ENCODE measurements around the gene ZNF366. TPM values are rescaled to one million over a fixed set of nuclear protein-coding genes. Genes with fewer than 3 reads are reported as not detected.

ZNF366 gene
- polyA plus RNA-seq, 1 donor (not counting 4 experiments of a cell fraction or from before 2014, with no cell fraction given): not detected

DNA sequence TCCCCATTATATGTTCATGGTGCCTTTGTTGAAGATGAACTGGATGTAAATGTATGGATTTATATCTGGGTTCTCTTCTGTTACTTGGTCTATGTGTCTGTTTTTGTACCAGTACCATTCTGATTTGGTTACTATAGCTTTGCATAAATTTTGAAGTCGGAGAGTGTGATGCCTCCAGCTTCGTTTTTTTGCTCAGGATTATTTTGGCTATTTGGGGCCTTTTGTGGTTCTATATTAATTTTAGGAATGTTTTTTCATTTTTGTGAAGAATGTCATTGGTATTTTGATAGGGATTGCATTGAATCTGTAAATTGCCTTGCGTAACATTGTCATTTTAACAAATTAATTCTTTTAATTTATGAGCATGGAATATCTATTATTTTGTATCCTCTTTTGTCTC, 36.6 kb upstream of the ZNF366 start:
- TF ChIP-seq, protein P1, sequence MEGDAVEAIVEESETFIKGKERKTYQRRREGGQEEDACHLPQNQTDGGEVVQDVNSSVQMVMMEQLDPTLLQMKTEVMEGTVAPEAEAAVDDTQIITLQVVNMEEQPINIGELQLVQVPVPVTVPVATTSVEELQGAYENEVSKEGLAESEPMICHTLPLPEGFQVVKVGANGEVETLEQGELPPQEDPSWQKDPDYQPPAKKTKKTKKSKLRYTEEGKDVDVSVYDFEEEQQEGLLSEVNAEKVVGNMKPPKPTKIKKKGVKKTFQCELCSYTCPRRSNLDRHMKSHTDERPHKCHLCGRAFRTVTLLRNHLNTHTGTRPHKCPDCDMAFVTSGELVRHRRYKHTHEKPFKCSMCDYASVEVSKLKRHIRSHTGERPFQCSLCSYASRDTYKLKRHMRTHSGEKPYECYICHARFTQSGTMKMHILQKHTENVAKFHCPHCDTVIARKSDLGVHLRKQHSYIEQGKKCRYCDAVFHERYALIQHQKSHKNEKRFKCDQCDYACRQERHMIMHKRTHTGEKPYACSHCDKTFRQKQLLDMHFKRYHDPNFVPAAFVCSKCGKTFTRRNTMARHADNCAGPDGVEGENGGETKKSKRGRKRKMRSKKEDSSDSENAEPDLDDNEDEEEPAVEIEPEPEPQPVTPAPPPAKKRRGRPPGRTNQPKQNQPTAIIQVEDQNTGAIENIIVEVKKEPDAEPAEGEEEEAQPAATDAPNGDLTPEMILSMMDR (optimal IDR thresholded peaks at IDR 0.05 in 1 of 3, IDR thresholded peaks at IDR 0.05 in 1 of 3, conservative IDR thresholded peaks at IDR 0.05 in 1 of 3; ENCODE audit: extremely low read depth in 1 of 3, insufficient read depth in 2 of 3, low read length in 3 of 3): no peak
- TF ChIP-seq EZH2 (IDR thresholded peaks at IDR 0.05; ENCODE audit: low read length): no peak
- H4K20me1 ChIP-seq (ENCODE audit: control insufficient read depth, extremely low read depth, insufficient read depth, low read length): no peaks in the 10 kb centered on the region
- no peaks in the 10 kb centered on the region for H3K36me3 ChIP-seq (ENCODE audit: control insufficient read depth in 2 of 2, extremely low read depth in 1 of 2, insufficient read depth in 2 of 2, low read length in 2 of 2)
- no peaks in the 10 kb centered on the region for H3K79me2 ChIP-seq (ENCODE audit: control insufficient read depth, insufficient read depth, low read length)
- no peak overlapping the region for H3K9ac ChIP-seq (ENCODE audit: control insufficient read depth, extremely low read depth, insufficient read depth, low read length)
- no peaks in the 10 kb centered on the region for H3K9me1 ChIP-seq (ENCODE audit: control insufficient read depth, extremely low read depth, insufficient read depth, low read length)
- H2AFZ ChIP-seq (ENCODE audit: control insufficient read depth, low read length): no peak overlapping the region
- no peaks in the 10 kb centered on the region for H3K9me3 ChIP-seq (ENCODE audit: control insufficient read depth, low read depth, low read length)
- no peaks in the 10 kb centered on the region for H3K4me1 ChIP-seq (ENCODE audit: control insufficient read depth, extremely low read depth, insufficient read depth, low read length)
- no peak overlapping the region for H3K27ac ChIP-seq (ENCODE audit: control insufficient read depth, insufficient read depth, low read length)
- H3K4me2 ChIP-seq (ENCODE audit: control insufficient read depth, extremely low read depth, insufficient read depth, low read depth, low read length): no peak overlapping the region
- H3K4me3 ChIP-seq (ENCODE audit: control insufficient read depth in 2 of 3, extremely low read depth in 1 of 3, insufficient read depth in 2 of 3, low read depth in 1 of 3, low read length in 3 of 3): no peak overlapping the region
- dilution Hi-C loops (cut with MboI; ENCODE audit: extremely low pct_ligation_motif_present, low sequenced_read_pairs): no loop called here
- no peak for DNase-seq (ENCODE audit: low read depth, low spot score)
- no peaks in the 10 kb centered on the region for H3K27me3 ChIP-seq (ENCODE audit: control insufficient read depth, extremely low read depth, insufficient read depth, low read length)
- no peak for FAIRE-seq

DNA sequence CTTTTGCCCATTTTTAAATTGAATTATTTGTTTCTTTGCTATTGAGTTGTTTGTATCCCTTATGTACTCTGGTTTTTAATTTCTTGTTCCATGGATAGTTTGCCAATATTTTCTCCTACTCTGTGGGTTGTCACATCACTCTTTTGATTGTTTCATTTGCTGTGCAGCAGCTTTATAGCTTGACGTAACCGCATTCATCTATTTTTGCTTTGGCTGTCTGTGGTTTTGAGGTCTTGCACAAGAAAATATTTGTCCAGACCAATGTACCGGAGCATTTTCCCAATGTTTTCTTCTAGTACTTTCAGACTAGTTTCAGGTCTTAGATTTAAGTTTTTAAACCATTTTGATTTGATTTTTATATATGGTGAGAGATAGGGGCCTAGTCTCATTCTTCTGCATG, 36.2 kb upstream of the ZNF366 start:
- no peak overlapping the region for H3K9ac ChIP-seq (ENCODE audit: control insufficient read depth, extremely low read depth, insufficient read depth, low read length)
- H3K27ac ChIP-seq (ENCODE audit: control insufficient read depth, insufficient read depth, low read length): no peak overlapping the region
- no peak overlapping the region for H3K4me3 ChIP-seq (ENCODE audit: control insufficient read depth in 2 of 3, extremely low read depth in 1 of 3, insufficient read depth in 2 of 3, low read depth in 1 of 3, low read length in 3 of 3)
- H4K20me1 ChIP-seq (ENCODE audit: control insufficient read depth, extremely low read depth, insufficient read depth, low read length): no peaks in the 10 kb centered on the region
- H3K4me2 ChIP-seq (ENCODE audit: control insufficient read depth, extremely low read depth, insufficient read depth, low read depth, low read length): no peak overlapping the region
- H3K9me3 ChIP-seq (ENCODE audit: control insufficient read depth, low read depth, low read length): no peaks in the 10 kb centered on the region
- H3K4me1 ChIP-seq (ENCODE audit: control insufficient read depth, extremely low read depth, insufficient read depth, low read length): no peaks in the 10 kb centered on the region
- no peak for TF ChIP-seq EZH2 (IDR thresholded peaks at IDR 0.05; ENCODE audit: low read length)
- TF ChIP-seq, protein P1 (optimal IDR thresholded peaks at IDR 0.05 in 1 of 3, IDR thresholded peaks at IDR 0.05 in 1 of 3, conservative IDR thresholded peaks at IDR 0.05 in 1 of 3; ENCODE audit: extremely low read depth in 1 of 3, insufficient read depth in 2 of 3, low read length in 3 of 3): no peak
- no peaks in the 10 kb centered on the region for H3K36me3 ChIP-seq (ENCODE audit: control insufficient read depth in 2 of 2, extremely low read depth in 1 of 2, insufficient read depth in 2 of 2, low read length in 2 of 2)
- dilution Hi-C loops (cut with MboI; ENCODE audit: extremely low pct_ligation_motif_present, low sequenced_read_pairs): no loop called here
- no peak overlapping the region for H2AFZ ChIP-seq (ENCODE audit: control insufficient read depth, low read length)
- FAIRE-seq (no peak), DNase-seq (ENCODE audit: low read depth, low spot score) (no peak)
- H3K27me3 ChIP-seq (ENCODE audit: control insufficient read depth, extremely low read depth, insufficient read depth, low read length): no peaks in the 10 kb centered on the region
- no peaks in the 10 kb centered on the region for H3K9me1 ChIP-seq (ENCODE audit: control insufficient read depth, extremely low read depth, insufficient read depth, low read length)
- H3K79me2 ChIP-seq (ENCODE audit: control insufficient read depth, insufficient read depth, low read length): no peaks in the 10 kb centered on the region

All from keratinocyte (primary cell).